Caco-2 (cell line): ENCODE data around the gene CD300H. TPM values are rescaled to one million over a fixed set of nuclear protein-coding genes. Genes with fewer than 3 reads are reported as not detected.

Experiments used
- BruUV-seq: library from RNA; stranded (reverse); fragments of 400-500 nt; replicated peaks from 2 replicates; lab custom pipeline; 2021; lab: Mats Ljungman, UMichigan
- CTCF ChIA-PET: fragments of 300-600 bp; sonication (Branson Sonifier 250); formaldehyde crosslinking; loops from one replicate; lab custom pipeline; 2022; ENCODE audit warnings: antibody characterized with exemption; lab: Charles Lee
- POLR2A ChIA-PET: fragments of 300-600 bp; sonication (Branson Sonifier 250); formaldehyde crosslinking; loops from one replicate; lab custom pipeline; 2022; ENCODE audit warnings: antibody characterized with exemption; lab: Charles Lee
- DNase-seq, 2 experiments: peaks; one replicate each; pipeline versions ENCODE4 v3.0.0 to v3.0.0-alpha.2; 2020 to 2022
- H3K27me3 ChIP-seq: replicated peaks from 2 replicates; pipeline ENCODE4 v1.6.0; 2011; ENCODE audit warnings: low read length; ENCODE audit not compliant: control insufficient read depth, insufficient read depth
- H3K36me3 ChIP-seq: 2 replicates; pipeline ENCODE4 v1.5.1; 2011; ENCODE audit warnings: low read length; ENCODE audit not compliant: control insufficient read depth, insufficient read depth
- H3K4me1 ChIP-seq: fragments of 250-450 bp; sonication (Bioruptor Pico); 2 replicates; pipeline ENCODE4 v1.5.1; 2020; ENCODE audit warnings: mild to moderate bottlenecking
- H3K4me3 ChIP-seq: 2 replicates; pipeline ENCODE4 v1.5.1; 2011; ENCODE audit warnings: low read depth, mild to moderate bottlenecking, control low read depth, low read length
- H3K9me3 ChIP-seq: fragments of 250-450 bp; sonication (Bioruptor Pico); 2 replicates; pipeline ENCODE4 v1.5.1; 2020; ENCODE audit warnings: mild to moderate bottlenecking, moderate library complexity
- H3K27ac Mint-ChIP-seq: one replicate; pipeline ENCODE4 v1.8.0; 2022; ENCODE audit warnings: mixed read lengths; ENCODE audit not compliant: unreplicated experiment
- H3K27me3 Mint-ChIP-seq: one replicate; pipeline ENCODE4 v1.8.0; 2022; ENCODE audit warnings: mixed read lengths; ENCODE audit not compliant: insufficient read depth, unreplicated experiment
- H3K36me3 Mint-ChIP-seq: one replicate; pipeline ENCODE4 v1.8.0; 2022; ENCODE audit warnings: mild to moderate bottlenecking, mixed read lengths; ENCODE audit not compliant: insufficient read depth, unreplicated experiment
- H3K4me1 Mint-ChIP-seq: one replicate; pipeline ENCODE4 v1.8.0; 2022; ENCODE audit warnings: low read depth, mixed read lengths; ENCODE audit not compliant: unreplicated experiment
- H3K4me3 Mint-ChIP-seq: one replicate; pipeline ENCODE4 v1.8.0; 2022; ENCODE audit warnings: mild to moderate bottlenecking, moderate library complexity, mixed read lengths; ENCODE audit not compliant: unreplicated experiment
- H3K9me3 Mint-ChIP-seq: one replicate; pipeline ENCODE4 v1.8.0; 2022; ENCODE audit warnings: mixed read lengths; ENCODE audit not compliant: unreplicated experiment
- CTCF ChIP-seq, 2 experiments: fragments of 200-600 bp in 1 of 2; IDR thresholded peaks; 1 replicate in 1 of 2; 2 replicates in 1 of 2; pipeline versions ENCODE4 v1.5.1 to v1.8.0; 2011 to 2022; ENCODE audit warnings: antibody characterized with exemption in 1 of 2, control low read depth in 1 of 2, inconsistent platforms in 1 of 2, low read depth in 1 of 2, low read length in 1 of 2, mild to moderate bottlenecking in 1 of 2, moderate library complexity in 1 of 2; ENCODE audit not compliant: insufficient read depth in 1 of 2, severe bottlenecking in 1 of 2, unreplicated experiment in 1 of 2
- intact Hi-C: fragments of 100-400 bp; cut with micrococcal nuclease; formaldehyde crosslinking; loops from one replicate; pipeline ENCODE4 v1.10.0; 2022; ENCODE audit not compliant: unreplicated experiment
- total RNA-seq: library from RNA; stranded (reverse); gene quantifications from 2 replicates; pipeline ENCODE4 v1.2.3, GENCODE V29; 2022

Gene CD300H
- total RNA-seq, 1 experiment from 2014 or later = not detected

- H3K9me3 Mint-ChIP-seq = no peaks in the 10 kb centered on the region
- H3K27ac Mint-ChIP-seq = no peak overlapping the region
- no peaks in the 10 kb centered on the region for H3K27me3 ChIP-seq
- no peak for TF ChIP-seq CTCF (IDR thresholded peaks at IDR 0.05; ENCODE audit: insufficient read depth in 1 of 2, low read depth in 1 of 2, low read length in 1 of 2, severe bottlenecking in 1 of 2, unreplicated experiment in 1 of 2)
- no peaks in the 10 kb centered on the region for H3K4me1 ChIP-seq
- DNase-seq = no peak
- BruUV-seq = no TSS peak
- POLR2A ChIA-PET = interaction anchor here (0.6 kb wide), 1 partner anchor 101 kb away, joined by 6 read pairs; no protein-coding TSS in a partner anchor
- H3K4me1 Mint-ChIP-seq = no peaks in the 10 kb centered on the region
- CTCF ChIA-PET = no interaction called here
- no peak overlapping the region for H3K4me3 Mint-ChIP-seq
- H3K36me3 ChIP-seq = no peaks in the 10 kb centered on the region
- peaks cover 21% of the 10 kb centered on the region for H3K27me3 Mint-ChIP-seq
- no peaks in the 10 kb centered on the region for H3K9me3 ChIP-seq
- intact Hi-C loops = no loop called here
- H3K4me3 ChIP-seq = no peak overlapping the region
- no peaks in the 10 kb centered on the region for H3K36me3 Mint-ChIP-seq
Measured at GRCh38 chr17:74555427-74555940, 11.8 kb downstream of the CD300H start.

- H3K4me3 Mint-ChIP-seq = no peak overlapping the region
- TF ChIP-seq CTCF (IDR thresholded peaks at IDR 0.05; ENCODE audit: insufficient read depth in 1 of 2, low read depth in 1 of 2, low read length in 1 of 2, severe bottlenecking in 1 of 2, unreplicated experiment in 1 of 2) = no peak
- H3K4me3 ChIP-seq = no peak overlapping the region
- no peak for DNase-seq
- H3K36me3 ChIP-seq = no peaks in the 10 kb centered on the region
- no peaks in the 10 kb centered on the region for H3K9me3 ChIP-seq
- ChIA-PET POLR2A (no interaction called here), CTCF (no interaction called here)
- H3K27me3 ChIP-seq = no peaks in the 10 kb centered on the region
- no peaks in the 10 kb centered on the region for H3K9me3 Mint-ChIP-seq
- BruUV-seq = no TSS peak
- H3K27me3 Mint-ChIP-seq = peaks cover 24% of the 10 kb centered on the region
- H3K36me3 Mint-ChIP-seq = peaks cover 4% of the 10 kb centered on the region
- intact Hi-C loops = no loop called here
- H3K27ac Mint-ChIP-seq = no peak overlapping the region
- no peaks in the 10 kb centered on the region for H3K4me1 Mint-ChIP-seq
- H3K4me1 ChIP-seq = no peaks in the 10 kb centered on the region
Measured at GRCh38 chr17:74554909-74555308, 12.4 kb downstream of the CD300H start.

- no peaks in the 10 kb centered on the region for H3K9me3 Mint-ChIP-seq
- intact Hi-C loops = no loop called here
- H3K27ac Mint-ChIP-seq = no peak overlapping the region
- no peak overlapping the region for H3K4me3 Mint-ChIP-seq
- H3K9me3 ChIP-seq = no peaks in the 10 kb centered on the region
- no peaks in the 10 kb centered on the region for H3K27me3 ChIP-seq
- no peaks in the 10 kb centered on the region for H3K4me1 Mint-ChIP-seq
- no peak for TF ChIP-seq CTCF (IDR thresholded peaks at IDR 0.05; ENCODE audit: insufficient read depth in 1 of 2, low read depth in 1 of 2, low read length in 1 of 2, severe bottlenecking in 1 of 2, unreplicated experiment in 1 of 2)
- H3K36me3 Mint-ChIP-seq = peaks cover 4% of the 10 kb centered on the region
- H3K4me1 ChIP-seq = no peaks in the 10 kb centered on the region
- no peak for DNase-seq
- BruUV-seq = no TSS peak
- CTCF ChIA-PET = interaction anchor here (0.6 to 1.0 kb wide), 2 partner anchors 14 to 122 kb away, joined by 4 to 5 read pairs; no protein-coding TSS in a partner anchor
- no peak overlapping the region for H3K4me3 ChIP-seq
- POLR2A ChIA-PET = no interaction called here
- H3K27me3 Mint-ChIP-seq = peaks cover 25% of the 10 kb centered on the region
- no peaks in the 10 kb centered on the region for H3K36me3 ChIP-seq
Measured at GRCh38 chr17:74552037-74552436, 15.3 kb downstream of the CD300H start.
